PFSK-1 (cell line): ENCODE results near the gene DEF6.

ENCODE experiments used
- FOXP2 ChIP-seq: optimal IDR thresholded peaks from 2 replicates; pipeline ENCODE3; 2011; ENCODE audit warnings: borderline replicate concordance, control low read depth, inconsistent platforms; ENCODE audit not compliant: insufficient read depth; ENCODE audit errors: extremely low read length, extremely low read depth
- POLR2AphosphoS5 ChIP-seq: IDR thresholded peaks from 2 replicates; pipeline ENCODE4 v1.6.1; 2012; ENCODE audit warnings: low read depth, mild to moderate bottlenecking, control low read depth, low read length, moderate library complexity
- REST ChIP-seq, 2 experiments: IDR thresholded peaks; 2 replicates each; pipeline versions ENCODE4 v1.6.1 to v1.8.0; 2011 to 2012; ENCODE audit warnings: low read depth in 2 of 2, low read length in 2 of 2, control low read depth in 1 of 2, inconsistent platforms in 1 of 2, mild to moderate bottlenecking in 1 of 2, moderate library complexity in 1 of 2; ENCODE audit not compliant: insufficient read depth in 1 of 2
- SIN3A ChIP-seq: IDR thresholded peaks from 2 replicates; pipeline ENCODE4 v1.6.1; 2012; ENCODE audit warnings: mild to moderate bottlenecking, low read length, moderate library complexity, borderline replicate concordance; ENCODE audit not compliant: insufficient read depth
- TAF1 ChIP-seq: IDR thresholded peaks from 2 replicates; pipeline ENCODE4 v1.6.1; 2012; ENCODE audit warnings: low read length, control low read depth, borderline replicate concordance; ENCODE audit not compliant: insufficient read depth

DEF6 gene

GRCh38 chr6:35310265-35310831 is 12.7 kb downstream of the DEF6 start:
- TF ChIP-seq TAF1 (no peak), POLR2AphosphoS5 (no peak), FOXP2 (no peak), SIN3A (no peak), REST (IDR thresholded peaks at IDR 0.05; ENCODE audit: insufficient read depth in 1 of 2, low read depth in 2 of 2, low read length in 2 of 2) (no peak)

- TF ChIP-seq POLR2AphosphoS5 (no peak), REST (IDR thresholded peaks at IDR 0.05; ENCODE audit: insufficient read depth in 1 of 2, low read depth in 2 of 2, low read length in 2 of 2) (no peak), SIN3A (no peak), TAF1 (no peak), FOXP2 (no peak)
Observed at GRCh38 chr6:35311390-35312075, 13.9 kb downstream of the DEF6 start.

GRCh38 chr6:35312076-35312800 is 14.6 kb downstream of the DEF6 start:
- TF ChIP-seq FOXP2 (no peak), POLR2AphosphoS5 (no peak), SIN3A (no peak)

- TF ChIP-seq REST (IDR thresholded peaks at IDR 0.05; ENCODE audit: insufficient read depth in 1 of 2, low read depth in 2 of 2, low read length in 2 of 2) (no peak), POLR2AphosphoS5 (no peak), TAF1 (no peak), FOXP2 (no peak), SIN3A (no peak)
Observed at GRCh38 chr6:35312807-35313206, 15.2 kb downstream of the DEF6 start.

GRCh38 chr6:35317483-35318195 is 20.0 kb downstream of the DEF6 start:
- TF ChIP-seq TAF1: no peak
